ENCODE measurements around the gene FAM149B1. TPM values are rescaled to one million over a fixed set of nuclear protein-coding genes. Genes with fewer than 3 reads are reported as not detected.

FAM149B1 gene
- total RNA-seq, 1 donor from 2014 or later, result 19.4 TPM

DNA sequence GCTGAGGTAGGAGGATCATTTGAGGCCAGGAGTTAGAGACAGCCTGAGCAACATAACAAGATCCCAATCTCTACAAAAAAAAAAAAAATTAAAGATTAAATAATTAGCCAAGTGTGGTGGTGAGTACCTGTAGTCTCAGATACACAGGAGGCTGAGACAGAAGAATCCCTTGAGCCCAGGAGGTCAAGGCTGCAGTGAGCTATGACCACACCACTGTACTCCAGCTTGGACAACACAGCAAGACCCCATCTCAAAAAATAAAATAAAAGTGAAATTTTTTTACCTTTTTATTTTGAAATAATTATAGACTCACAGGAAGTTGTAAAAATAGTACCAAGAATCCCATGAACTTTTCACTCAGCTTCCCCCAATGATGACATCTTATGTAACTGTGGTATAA lies 4.9 kb downstream of the FAM149B1 start:
- no peaks in the 10 kb centered on the region for H3K9me3 ChIP-seq
- no peak overlapping the region for H3K4me3 ChIP-seq
- H3K36me3 ChIP-seq, result peaks cover 6 to 28% of the 10 kb centered on the region in 2 donors
- no peak overlapping the region for H3K27ac ChIP-seq
- H3K27me3 ChIP-seq, result no peaks in the 10 kb centered on the region
- intact Hi-C loops (cut with DNase I), result no loop called here
- TF ChIP-seq, protein P1, sequence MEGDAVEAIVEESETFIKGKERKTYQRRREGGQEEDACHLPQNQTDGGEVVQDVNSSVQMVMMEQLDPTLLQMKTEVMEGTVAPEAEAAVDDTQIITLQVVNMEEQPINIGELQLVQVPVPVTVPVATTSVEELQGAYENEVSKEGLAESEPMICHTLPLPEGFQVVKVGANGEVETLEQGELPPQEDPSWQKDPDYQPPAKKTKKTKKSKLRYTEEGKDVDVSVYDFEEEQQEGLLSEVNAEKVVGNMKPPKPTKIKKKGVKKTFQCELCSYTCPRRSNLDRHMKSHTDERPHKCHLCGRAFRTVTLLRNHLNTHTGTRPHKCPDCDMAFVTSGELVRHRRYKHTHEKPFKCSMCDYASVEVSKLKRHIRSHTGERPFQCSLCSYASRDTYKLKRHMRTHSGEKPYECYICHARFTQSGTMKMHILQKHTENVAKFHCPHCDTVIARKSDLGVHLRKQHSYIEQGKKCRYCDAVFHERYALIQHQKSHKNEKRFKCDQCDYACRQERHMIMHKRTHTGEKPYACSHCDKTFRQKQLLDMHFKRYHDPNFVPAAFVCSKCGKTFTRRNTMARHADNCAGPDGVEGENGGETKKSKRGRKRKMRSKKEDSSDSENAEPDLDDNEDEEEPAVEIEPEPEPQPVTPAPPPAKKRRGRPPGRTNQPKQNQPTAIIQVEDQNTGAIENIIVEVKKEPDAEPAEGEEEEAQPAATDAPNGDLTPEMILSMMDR (IDR thresholded peaks at IDR 0.05), result no peak
- peaks cover 0 to 6% of the 10 kb centered on the region in 2 donors for H3K4me1 ChIP-seq
- DNase-seq (ENCODE audit: low spot score in 2 of 2), result no peak

- H3K4me3 ChIP-seq, result no peak overlapping the region
- no peaks in the 10 kb centered on the region for H3K4me1 ChIP-seq
- H3K9me3 ChIP-seq, result no peaks in the 10 kb centered on the region
- peaks cover 11 to 38% of the 10 kb centered on the region in 2 donors for H3K36me3 ChIP-seq
- TF ChIP-seq, protein P1 (IDR thresholded peaks at IDR 0.05), result no peak
- H3K27me3 ChIP-seq, result no peaks in the 10 kb centered on the region
- DNase-seq (ENCODE audit: low spot score in 2 of 2), result no peak
- intact Hi-C loops (cut with DNase I), result no loop called here
- H3K27ac ChIP-seq, result no peak overlapping the region
Observed at GRCh38 chr10:73174148-73174925, 6.4 kb downstream of the FAM149B1 start.

DNA sequence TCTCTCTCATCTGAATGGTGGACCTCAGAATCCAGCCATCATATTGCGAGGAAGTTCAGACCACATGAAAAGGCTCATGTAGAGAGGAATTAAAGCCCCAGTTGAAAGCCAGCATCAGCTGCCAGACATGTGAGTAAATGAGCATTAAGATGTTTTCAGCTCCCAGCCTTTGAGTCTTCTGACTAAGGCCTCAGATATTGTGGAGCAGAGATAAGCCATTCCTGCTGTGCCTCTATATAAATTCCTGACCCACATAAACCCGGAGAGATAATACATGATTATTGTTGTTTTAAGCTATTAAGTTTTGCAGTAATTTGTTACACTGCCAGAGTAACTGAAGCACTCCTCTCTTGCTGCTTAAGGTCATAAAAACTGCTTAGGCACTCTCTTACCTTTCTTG lies 14.6 kb downstream of the FAM149B1 start:
- no peak overlapping the region for H3K27ac ChIP-seq
- H3K4me3 ChIP-seq, result no peak overlapping the region
- H3K4me1 ChIP-seq, result no peaks in the 10 kb centered on the region
- H3K27me3 ChIP-seq, result no peaks in the 10 kb centered on the region
- H3K9me3 ChIP-seq, result no peaks in the 10 kb centered on the region
- H3K36me3 ChIP-seq, result peaks cover 28 to 58% of the 10 kb centered on the region in 2 donors
- intact Hi-C loops (cut with DNase I), result no loop called here
- TF ChIP-seq, protein P1 (IDR thresholded peaks at IDR 0.05), result no peak
- no peak for DNase-seq (ENCODE audit: low spot score in 2 of 2)

DNA sequence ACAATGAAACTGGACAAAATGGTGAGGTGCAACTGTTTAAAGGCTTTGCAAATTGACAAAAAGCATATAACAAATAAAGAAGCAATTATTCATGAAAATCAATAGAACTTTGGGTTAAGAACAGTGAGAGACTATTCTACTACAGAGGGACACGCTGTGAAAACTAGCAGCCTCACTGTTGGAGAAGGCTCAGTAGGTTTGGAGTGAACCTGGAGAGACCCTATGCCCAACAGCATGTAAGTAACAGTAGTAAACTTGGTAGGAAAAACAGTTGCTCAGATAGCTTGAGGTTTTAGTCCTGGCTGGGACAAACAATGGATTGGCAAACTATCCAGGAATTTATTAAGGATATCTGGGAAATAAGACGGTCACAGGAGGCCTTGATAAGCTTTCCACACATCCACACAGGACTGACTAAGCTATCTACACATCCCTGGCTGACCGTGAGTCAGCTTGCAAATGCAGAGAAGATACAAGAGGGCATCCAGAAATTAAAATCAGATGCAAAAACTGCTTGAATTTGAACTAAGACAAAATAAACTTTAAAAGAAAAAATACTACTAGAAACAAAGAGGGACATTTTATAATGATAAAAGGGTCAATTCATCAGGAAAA lies 15.9 kb downstream of the FAM149B1 start:
- no peaks in the 10 kb centered on the region for H3K27me3 ChIP-seq
- H3K4me1 ChIP-seq, result no peaks in the 10 kb centered on the region
- intact Hi-C loops (cut with DNase I), result no loop called here
- H3K9me3 ChIP-seq, result no peaks in the 10 kb centered on the region
- no peak overlapping the region for H3K4me3 ChIP-seq
- DNase-seq (ENCODE audit: low spot score in 2 of 2), result no peak
- peaks cover 28 to 51% of the 10 kb centered on the region in 2 donors for H3K36me3 ChIP-seq
- TF ChIP-seq, protein P1 (IDR thresholded peaks at IDR 0.05), result no peak
- H3K27ac ChIP-seq, result no peak overlapping the region

DNA sequence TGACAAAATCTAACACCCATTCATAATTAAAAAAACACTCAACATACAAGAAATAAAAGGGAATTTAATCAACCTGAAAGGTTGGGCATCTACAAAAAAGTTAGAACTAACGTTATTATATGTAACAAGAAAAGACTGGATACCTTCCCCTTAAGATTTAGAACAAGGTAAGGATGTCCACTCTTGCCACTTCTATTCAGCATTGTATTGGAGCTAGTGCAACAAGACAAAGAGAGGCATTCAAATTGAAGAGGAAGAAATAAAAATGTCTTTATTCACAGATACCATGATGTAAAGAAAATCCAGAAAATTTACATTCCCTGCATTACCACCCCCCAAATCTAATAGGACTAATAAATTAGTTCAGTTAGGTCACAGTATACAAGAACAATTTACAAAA lies 18.3 kb downstream of the FAM149B1 start:
- Histone ChIP-seq H3K4me1 (no peaks in the 10 kb centered on the region), H3K36me3 (peaks cover 18 to 26% of the 10 kb centered on the region in 2 donors), H3K4me3 (no peak overlapping the region), H3K9me3 (no peaks in the 10 kb centered on the region), H3K27me3 (no peaks in the 10 kb centered on the region), H3K27ac (no peak overlapping the region)
- intact Hi-C loops (cut with DNase I), result no loop called here
- TF ChIP-seq, protein P1 (IDR thresholded peaks at IDR 0.05), result no peak
- DNase-seq (ENCODE audit: low spot score in 2 of 2), result no peak

All from ascending aorta (tissue), 2 donors.